WTC11 (cell line): ENCODE measurements around the gene CNTLN. TPM values are rescaled to one million over a fixed set of nuclear protein-coding genes. Genes with fewer than 3 reads are reported as not detected.

Experiments used
- ATAC-seq: fragments of 200-7000 bp; cut with Tn5 transposase; 2 replicates; pipeline ENCODE4 v1.10.0; 2021; ENCODE audit warnings: mild to moderate bottlenecking, moderate library complexity
- CTCF ChIA-PET: fragments of 300-600 bp; sonication (Branson Sonifier 250); formaldehyde crosslinking; loops from one replicate; lab custom pipeline; 2021; ENCODE audit warnings: antibody characterized with exemption; lab: Charles Lee
- POLR2A ChIA-PET: fragments of 350-600 bp; sonication (Branson Sonifier 250); formaldehyde crosslinking; loops from one replicate; lab custom pipeline; 2021; ENCODE audit warnings: antibody characterized with exemption; lab: Charles Lee
- DNase-seq: peaks from one replicate; pipeline ENCODE4 v3.0.0; 2021; ENCODE audit warnings: low spot score
- H3K27ac Mint-ChIP-seq: 2 replicates; pipeline ENCODE4 v1.8.0; 2021; ENCODE audit warnings: mixed read lengths
- H3K27me3 Mint-ChIP-seq: 2 replicates; pipeline ENCODE4 v1.8.0; 2021; ENCODE audit warnings: low read depth, mild to moderate bottlenecking, moderate library complexity, mixed read lengths
- H3K36me3 Mint-ChIP-seq: 2 replicates; pipeline ENCODE4 v1.8.0; 2021; ENCODE audit warnings: mixed read lengths
- H3K4me1 Mint-ChIP-seq: 2 replicates; pipeline ENCODE4 v1.8.0; 2022; ENCODE audit warnings: mixed read lengths
- H3K4me3 Mint-ChIP-seq: 2 replicates; pipeline ENCODE4 v1.8.0; 2021; ENCODE audit warnings: mild to moderate bottlenecking, moderate library complexity, mixed read lengths
- H3K9me3 Mint-ChIP-seq: 2 replicates; pipeline ENCODE4 v1.8.0; 2021; ENCODE audit warnings: mixed read lengths
- CBFB ChIP-seq: sonication (generic); formaldehyde crosslinking; IDR thresholded peaks from 2 replicates; pipeline ENCODE4 v1.8.1; 2022; ENCODE audit warnings: mild to moderate bottlenecking, low read depth, missing genetic modification reagents
- CREB1 ChIP-seq: sonication (generic); formaldehyde crosslinking; IDR thresholded peaks from 2 replicates; pipeline ENCODE4 v1.8.0; 2023; ENCODE audit warnings: mild to moderate bottlenecking, missing genetic modification reagents
- E2F5 ChIP-seq: sonication (generic); formaldehyde crosslinking; IDR thresholded peaks from 2 replicates; pipeline ENCODE4 v1.8.1; 2022; ENCODE audit warnings: mild to moderate bottlenecking, moderate library complexity, missing genetic modification reagents
- IRF1 ChIP-seq: sonication (generic); formaldehyde crosslinking; IDR thresholded peaks from 2 replicates; pipeline ENCODE4 v1.8.0; 2023; ENCODE audit warnings: missing genetic modification reagents
- MYBL2 ChIP-seq: sonication (generic); formaldehyde crosslinking; IDR thresholded peaks from 2 replicates; pipeline ENCODE4 v1.8.1; 2023; ENCODE audit warnings: mild to moderate bottlenecking, moderate library complexity, missing genetic modification reagents
- NFYB ChIP-seq: sonication (generic); formaldehyde crosslinking; conservative IDR thresholded peaks from 2 replicates; pipeline ENCODE4 v1.8.0; 2022; ENCODE audit warnings: low read depth, missing genetic modification reagents
- NR3C1 ChIP-seq: sonication (generic); formaldehyde crosslinking; conservative IDR thresholded peaks from 2 replicates; pipeline ENCODE4 v1.8.1; 2023; ENCODE audit warnings: low read depth, mild to moderate bottlenecking, missing genetic modification reagents
- OVOL2 ChIP-seq: fragments of 250-450 bp; sonication (Bioruptor Pico); IDR thresholded peaks from 2 replicates; pipeline ENCODE4 v1.9.0; 2021; ENCODE audit warnings: mild to moderate bottlenecking, borderline replicate concordance
- RELA ChIP-seq: sonication (generic); formaldehyde crosslinking; IDR thresholded peaks from 2 replicates; pipeline ENCODE4 v1.8.1; 2022; ENCODE audit warnings: missing genetic modification reagents, mild to moderate bottlenecking, borderline replicate concordance
- STAT6 ChIP-seq: sonication (generic); formaldehyde crosslinking; conservative IDR thresholded peaks from 2 replicates; pipeline ENCODE4 v1.8.1; 2023; ENCODE audit warnings: mild to moderate bottlenecking, low read depth, missing genetic modification reagents, moderate library complexity
- TEAD4 ChIP-seq: sonication (generic); formaldehyde crosslinking; IDR thresholded peaks from 2 replicates; pipeline ENCODE4 v1.8.0; 2022; ENCODE audit warnings: mild to moderate bottlenecking, missing genetic modification reagents
- USF1 ChIP-seq: sonication (generic); formaldehyde crosslinking; IDR thresholded peaks from 2 replicates; pipeline ENCODE4 v1.8.0; 2022; ENCODE audit warnings: mild to moderate bottlenecking, missing genetic modification reagents
- ZBTB43 ChIP-seq: sonication (generic); formaldehyde crosslinking; IDR thresholded peaks from 2 replicates; pipeline ENCODE4 v1.8.1; 2023; ENCODE audit warnings: mild to moderate bottlenecking, missing genetic modification reagents
- ZNF121 ChIP-seq: sonication (generic); formaldehyde crosslinking; IDR thresholded peaks from 2 replicates; pipeline ENCODE4 v1.8.0; 2023; ENCODE audit warnings: missing genetic modification reagents
- ZNF263 ChIP-seq: sonication (generic); formaldehyde crosslinking; IDR thresholded peaks from 2 replicates; pipeline ENCODE4 v1.8.1; 2022; ENCODE audit warnings: low read depth, mild to moderate bottlenecking, moderate library complexity, missing genetic modification reagents
- total RNA-seq: library from RNA; stranded (reverse); gene quantifications from 3 replicates; pipeline ENCODE4 v1.2.3, GENCODE V29; 2021

Gene CNTLN
- total RNA-seq, 1 experiment from 2014 or later: 13.4 TPM

GRCh38 chr9:17137566-17137965, 2.7 kb downstream of the CNTLN start:
- CTCF ChIA-PET: no interaction called here

GRCh38 chr9:17138503-17138902, 3.7 kb downstream of the CNTLN start:
- Mint-ChIP-seq H3K4me1 (peaks cover 20% of the 10 kb centered on the region), H3K27me3 (peaks cover 12% of the 10 kb centered on the region), H3K27ac (no peak overlapping the region), H3K36me3 (no peaks in the 10 kb centered on the region), H3K4me3 (no peak overlapping the region), H3K9me3 (no peaks in the 10 kb centered on the region)
- no peak for DNase-seq
- TF ChIP-seq STAT6: no peak
- TF ChIP-seq OVOL2 (CRISPR knock-in tag): no peak
- no peak for TF ChIP-seq E2F5 (CRISPR knock-in tag)
- TF ChIP-seq IRF1 (CRISPR knock-in tag): no peak
- no peak for TF ChIP-seq RELA (CRISPR knock-in tag)
- TF ChIP-seq USF1 (CRISPR knock-in tag): no peak
- TF ChIP-seq ZNF263 (CRISPR knock-in tag): no peak
- TF ChIP-seq ZBTB43 (CRISPR knock-in tag): no peak
- no peak for TF ChIP-seq CREB1 (CRISPR knock-in tag)
- no peak for TF ChIP-seq ZNF121
- TF ChIP-seq NFYB (CRISPR knock-in tag): no peak
- no peak for TF ChIP-seq CBFB
- TF ChIP-seq TEAD4 (CRISPR knock-in tag): no peak
- CTCF ChIA-PET: no interaction called here
- POLR2A ChIA-PET: no interaction called here
- no peak for ATAC-seq

More at GRCh38 chr9:17137566-17137965, 2.7 kb downstream of the CNTLN start:
- H3K27ac Mint-ChIP-seq: no peak overlapping the region
- peaks cover 18% of the 10 kb centered on the region for H3K27me3 Mint-ChIP-seq
- H3K4me3 Mint-ChIP-seq: no peak overlapping the region
- POLR2A ChIA-PET: no interaction called here
- peaks cover 20% of the 10 kb centered on the region for H3K4me1 Mint-ChIP-seq
- H3K9me3 Mint-ChIP-seq: no peaks in the 10 kb centered on the region
- no peak for ATAC-seq
- DNase-seq: no peak
- H3K36me3 Mint-ChIP-seq: no peaks in the 10 kb centered on the region
- no peak for TF ChIP-seq NR3C1 (CRISPR knock-in tag)

DNA sequence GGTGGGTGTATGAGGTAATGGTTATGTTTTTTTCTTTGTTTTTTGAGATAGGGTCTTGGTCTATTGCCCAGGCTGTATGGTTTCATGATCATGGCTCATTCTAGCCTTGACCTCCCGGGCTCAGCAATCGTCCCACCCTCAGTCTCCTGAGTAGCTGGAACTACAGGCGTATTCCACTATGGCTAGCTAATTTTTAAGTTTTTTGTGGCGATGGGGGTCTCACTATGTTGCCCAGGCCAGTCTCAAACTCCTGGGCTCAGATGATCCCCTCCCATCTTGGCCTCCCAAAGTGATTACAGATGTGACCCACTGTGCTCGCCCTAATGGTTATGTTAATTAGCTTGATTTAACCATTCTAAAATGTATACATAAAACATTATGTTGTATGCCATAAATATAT, 5.6 kb downstream of the CNTLN start:
- H3K4me1 Mint-ChIP-seq: peaks cover 11% of the 10 kb centered on the region

More for the DNA sequence above, 5.6 kb downstream of the CNTLN start:
- Mint-ChIP-seq H3K27ac (no peak overlapping the region), H3K36me3 (peaks cover 4% of the 10 kb centered on the region; the same call in 1 of the 2 replicates), H3K4me3 (no peak overlapping the region), H3K27me3 (no peaks in the 10 kb centered on the region), H3K9me3 (no peaks in the 10 kb centered on the region)
- ChIA-PET CTCF (no interaction called here), POLR2A (no interaction called here)
- DNase-seq (no peak), ATAC-seq (no peak)
- TF ChIP-seq MYBL2 (CRISPR knock-in tag) (no peak), ZNF121 (peak; percentile 79)
